Mesenchymal stem cell (in vitro differentiated cells and primary cell): ENCODE measurements around the gene APOE.

ENCODE experiments used
- DNase-seq: peaks from one replicate; pipeline ENCODE4 v3.0.0-alpha.2; 2013
- H2AFZ ChIP-seq: one replicate; pipeline ENCODE4 v1.6.1; 2013; ENCODE audit warnings: low read depth, mild to moderate bottlenecking, control low read depth, inconsistent platforms, low read length, moderate library complexity
- H2AK5ac ChIP-seq: 2 replicates; pipeline ENCODE4 v1.6.1; 2013; ENCODE audit warnings: low read length, moderate library complexity, mild to moderate bottlenecking, inconsistent platforms; ENCODE audit not compliant: severe bottlenecking
- H2BK120ac ChIP-seq: one replicate; pipeline ENCODE4 v1.6.1; 2013; ENCODE audit warnings: low read depth, mild to moderate bottlenecking, inconsistent platforms, low read length, moderate library complexity
- H2BK12ac ChIP-seq, 2 experiments: one replicate each; pipeline ENCODE4 v1.6.1; 2013; ENCODE audit warnings: inconsistent platforms in 2 of 2, low read length in 2 of 2, mild to moderate bottlenecking in 2 of 2, moderate library complexity in 2 of 2, control low read depth in 1 of 2
- H2BK15ac ChIP-seq: one replicate; pipeline ENCODE4 v1.6.1; 2013; ENCODE audit warnings: mild to moderate bottlenecking, low read depth, inconsistent platforms; ENCODE audit not compliant: poor library complexity, severe bottlenecking
- H2BK5ac ChIP-seq: 2 replicates; pipeline ENCODE4 v1.6.1; 2013; ENCODE audit warnings: low read depth, mild to moderate bottlenecking, low read length, control low read depth, inconsistent platforms; ENCODE audit not compliant: poor library complexity, severe bottlenecking
- H3K14ac ChIP-seq, 2 experiments: one replicate each; pipeline ENCODE4 v1.6.1; 2013; ENCODE audit warnings: inconsistent platforms in 2 of 2, low read length in 2 of 2, control low read depth in 1 of 2, mild to moderate bottlenecking in 1 of 2, moderate library complexity in 1 of 2
- H3K18ac ChIP-seq, 2 experiments: one replicate each; pipeline ENCODE4 v1.6.1; 2013; ENCODE audit warnings: inconsistent platforms in 2 of 2, low read length in 2 of 2, control low read depth in 1 of 2, low read depth in 1 of 2, mild to moderate bottlenecking in 1 of 2
- H3K23ac ChIP-seq, 2 experiments: one replicate each; pipeline ENCODE4 v1.6.1; 2013; ENCODE audit warnings: inconsistent platforms in 2 of 2, low read length in 2 of 2, mild to moderate bottlenecking in 2 of 2, moderate library complexity in 2 of 2, control low read depth in 1 of 2
- H3K27ac ChIP-seq: 2 replicates; pipeline ENCODE4 v1.5.1; 2013; ENCODE audit warnings: mild to moderate bottlenecking, moderate library complexity, low read length, control low read depth, inconsistent platforms; ENCODE audit not compliant: poor library complexity, severe bottlenecking
- H3K27me3 ChIP-seq, 2 experiments: 2 replicates each; pipeline versions ENCODE4 v1.6.1 to v1.7.0; 2013; ENCODE audit warnings: low read length in 2 of 2, mild to moderate bottlenecking in 2 of 2, moderate library complexity in 2 of 2, control low read depth in 1 of 2, inconsistent platforms in 1 of 2; ENCODE audit not compliant: control insufficient read depth in 1 of 2, insufficient read depth in 1 of 2
- H3K36me3 ChIP-seq, 2 experiments: 2 replicates each; pipeline versions ENCODE4 v1.6.1 to v1.7.0; 2013; ENCODE audit warnings: low read length in 2 of 2, control low read depth in 1 of 2, inconsistent platforms in 1 of 2, low read depth in 1 of 2, mild to moderate bottlenecking in 1 of 2; ENCODE audit not compliant: insufficient read depth in 2 of 2, control insufficient read depth in 1 of 2
- H3K4ac ChIP-seq, 2 experiments: one replicate each; pipeline ENCODE4 v1.6.1; 2013; ENCODE audit warnings: inconsistent platforms in 2 of 2, low read length in 2 of 2, mild to moderate bottlenecking in 2 of 2, moderate library complexity in 2 of 2, control low read depth in 1 of 2, low read depth in 1 of 2
- H3K4me1 ChIP-seq: 2 replicates; pipeline ENCODE4 v1.6.1; 2013; ENCODE audit warnings: low read depth, low read length, control low read depth; ENCODE audit not compliant: control insufficient read depth, insufficient read depth
- H3K4me2 ChIP-seq: 2 replicates; pipeline ENCODE4 v1.6.1; 2013; ENCODE audit warnings: low read length, mild to moderate bottlenecking, inconsistent platforms; ENCODE audit not compliant: poor library complexity, severe bottlenecking
- H3K4me3 ChIP-seq, 2 experiments: 2 replicates each; pipeline versions ENCODE4 v1.5.1 to v1.7.0; 2013; ENCODE audit warnings: low read length in 2 of 2, mild to moderate bottlenecking in 2 of 2, control low read depth in 1 of 2, low read depth in 1 of 2; ENCODE audit not compliant: insufficient read depth in 1 of 2
- H3K79me1 ChIP-seq: replicated peaks from 2 replicates; pipeline ENCODE4 v1.6.1; 2013; ENCODE audit warnings: mild to moderate bottlenecking, control low read depth, low read length, inconsistent platforms; ENCODE audit not compliant: poor library complexity, severe bottlenecking
- H3K9ac ChIP-seq: 2 replicates; pipeline ENCODE4 v1.7.0; 2013; ENCODE audit warnings: mild to moderate bottlenecking, low read length, moderate library complexity
- H3K9me3 ChIP-seq: 2 replicates; pipeline ENCODE4 v1.7.0; 2013; ENCODE audit warnings: mild to moderate bottlenecking, low read length; ENCODE audit not compliant: control insufficient read depth
- H4K8ac ChIP-seq: one replicate; pipeline ENCODE4 v1.6.1; 2013; ENCODE audit warnings: inconsistent platforms, mild to moderate bottlenecking, low read length, moderate library complexity
- H4K91ac ChIP-seq: one replicate; pipeline ENCODE4 v1.6.1; 2013; ENCODE audit warnings: mild to moderate bottlenecking, low read length, inconsistent platforms
- WGBS: methylation state at CpG from one replicate; pipeline ENCODE4 v1.1.7; 2013; ENCODE audit warnings: mixed read lengths; 5-methylcytosine and 5-hydroxymethylcytosine counted together

The APOE gene

GRCh38 chr19:44863990-44864389, 41.6 kb upstream of the APOE start:
- no CpG with 5 or more reads among the region's 2 CpGs for WGBS
- Histone ChIP-seq H4K8ac (no peak overlapping the region), H2BK15ac (no peak overlapping the region), H2AK5ac (no peak overlapping the region), H3K4me1 (peaks cover 6% of the 10 kb centered on the region), H3K36me3 (peaks cover 23 to 39% of the 10 kb centered on the region in 2 experiments), H2BK5ac (no peak overlapping the region), H3K14ac (no peak overlapping the region), H3K4me3 (no peak overlapping the region), H2BK12ac (no peak overlapping the region), H3K4ac (no peak overlapping the region), H2BK120ac (no peak overlapping the region), H3K4me2 (no peak overlapping the region), H3K18ac (no peak overlapping the region), H4K91ac (no peak overlapping the region), H3K27me3 (no peaks in the 10 kb centered on the region), H2AFZ (no peak overlapping the region), H3K9ac (no peak overlapping the region), H3K9me3 (no peaks in the 10 kb centered on the region), H3K23ac (no peak overlapping the region), H3K79me1 (peaks cover 29% of the 10 kb centered on the region), H3K27ac (no peak overlapping the region)
- no peak for DNase-seq

- Histone ChIP-seq H2AFZ (no peak overlapping the region), H3K9me3 (no peaks in the 10 kb centered on the region), H3K14ac (no peak overlapping the region), H2BK15ac (no peak overlapping the region), H3K4me3 (no peak overlapping the region), H3K27me3 (no peaks in the 10 kb centered on the region), H3K4me1 (peaks cover 6% of the 10 kb centered on the region), H3K18ac (no peak overlapping the region), H3K4me2 (no peak overlapping the region), H2BK12ac (no peak overlapping the region), H3K79me1 (peaks cover 31% of the 10 kb centered on the region), H3K27ac (no peak overlapping the region), H4K91ac (peak overlapping the region; percentile 10), H3K9ac (no peak overlapping the region), H2AK5ac (no peak overlapping the region), H3K36me3 (peaks cover 23 to 45% of the 10 kb centered on the region in 2 experiments), H2BK120ac (no peak overlapping the region), H3K4ac (no peak overlapping the region), H4K8ac (no peak overlapping the region), H3K23ac (no peak overlapping the region), H2BK5ac (no peak overlapping the region)
- WGBS: 97% methylated on average over 27 of the region's 27 CpGs
- DNase-seq: no peak
These were observed 40.3 kb upstream of the APOE start for GRCh38 chr19:44865196-44865767.

- no peak for DNase-seq
- no peak overlapping the region for H3K23ac ChIP-seq
- no peak overlapping the region for H4K8ac ChIP-seq
- H3K4me2 ChIP-seq: no peak overlapping the region
- H3K18ac ChIP-seq: no peak overlapping the region
- H2AK5ac ChIP-seq: no peak overlapping the region
- no peak overlapping the region for H3K14ac ChIP-seq
- H3K9ac ChIP-seq: no peak overlapping the region
- peaks cover 33% of the 10 kb centered on the region for H3K79me1 ChIP-seq
- peaks cover 6% of the 10 kb centered on the region for H3K4me1 ChIP-seq
- H3K36me3 ChIP-seq: peaks cover 24 to 53% of the 10 kb centered on the region in 2 experiments
- no peaks in the 10 kb centered on the region for H3K9me3 ChIP-seq
- no peak overlapping the region for H3K4me3 ChIP-seq
- H4K91ac ChIP-seq: no peak overlapping the region
- H3K27ac ChIP-seq: no peak overlapping the region
- H2BK15ac ChIP-seq: no peak overlapping the region
- no peak overlapping the region for H2AFZ ChIP-seq
- H2BK120ac ChIP-seq: no peak overlapping the region
- WGBS: no CpG with 5 or more reads among the region's 4 CpGs
- no peaks in the 10 kb centered on the region for H3K27me3 ChIP-seq
- no peak overlapping the region for H3K4ac ChIP-seq
- H2BK5ac ChIP-seq: no peak overlapping the region
- no peak overlapping the region for H2BK12ac ChIP-seq
These were observed 38.9 kb upstream of the APOE start for GRCh38 chr19:44866664-44867063.

- Histone ChIP-seq H2BK5ac (no peak overlapping the region), H3K9me3 (no peaks in the 10 kb centered on the region), H4K91ac (no peak overlapping the region), H2AFZ (no peak overlapping the region), H3K36me3 (peaks cover 31 to 60% of the 10 kb centered on the region in 2 experiments), H2BK120ac (no peak overlapping the region), H3K79me1 (peaks cover 39% of the 10 kb centered on the region), H3K9ac (no peak overlapping the region), H3K14ac (no peak overlapping the region), H3K23ac (no peak overlapping the region), H2AK5ac (no peak overlapping the region), H2BK15ac (no peak overlapping the region), H3K4me3 (no peak overlapping the region), H4K8ac (no peak overlapping the region), H3K27ac (no peak overlapping the region), H3K4me1 (peaks cover 6% of the 10 kb centered on the region), H3K4ac (no peak overlapping the region), H2BK12ac (no peak overlapping the region), H3K4me2 (no peak overlapping the region), H3K27me3 (no peaks in the 10 kb centered on the region), H3K18ac (no peak overlapping the region)
- 96% methylated on average over 12 of the region's 12 CpGs for WGBS
- no peak for DNase-seq
These were observed 38.0 kb upstream of the APOE start for GRCh38 chr19:44867578-44867977.
